ENCODE results near the gene OR9Q1.
"Not testable (repeated sequence)": the region's sequence is repeated elsewhere in the genome, so short reads cannot be mapped to it uniquely, and the experiment has no call there.

The OR9Q1 gene

GRCh38 chr11:58152781-58153180 lies 129.1 kb downstream of the OR9Q1 start:
- DNase-seq, result no peak

GRCh38 chr11:58164389-58164788 lies 140.7 kb downstream of the OR9Q1 start:
- DNase-seq, result no peak

GRCh38 chr11:58164990-58165389 lies 141.3 kb downstream of the OR9Q1 start:
- DNase-seq, result no peak

GRCh38 chr11:58165504-58166106 lies 141.9 kb downstream of the OR9Q1 start:
- no peak for DNase-seq

GRCh38 chr11:58177409-58178054 lies 153.9 kb downstream of the OR9Q1 start:
- DNase-seq, result no peak

GRCh38 chr11:58178444-58178843 lies 154.8 kb downstream of the OR9Q1 start:
- no peak for DNase-seq

GRCh38 chr11:58179648-58180047 lies 156.0 kb downstream of the OR9Q1 start:
- DNase-seq, result peak; percentile 18

GRCh38 chr11:58186938-58187337 lies 163.3 kb downstream of the OR9Q1 start:
- DNase-seq, result no peak

- no peak for DNase-seq
These were observed 165.1 kb downstream of the OR9Q1 start, which contains the start of gene OR9Q2 for GRCh38 chr11:58188770-58189169. TSS of gene OR9Q2 (plus strand) at chr11:58189070. CDS start at chr11:58190491, 1,421 bp downstream.

- DNase-seq, result no peak
These were observed 168.5 kb downstream of the OR9Q1 start for GRCh38 chr11:58192229-58192628.

- no peak for DNase-seq
These were observed 169.7 kb downstream of the OR9Q1 start for GRCh38 chr11:58193391-58193790.

- no peak for DNase-seq
These were observed 172.3 kb downstream of the OR9Q1 start for GRCh38 chr11:58195939-58196338.

- DNase-seq, result no peak
These were observed 175.6 kb downstream of the OR9Q1 start for GRCh38 chr11:58199271-58199670.

GRCh38 chr11:58204042-58204441 lies 180.4 kb downstream of the OR9Q1 start, which contains the start of gene OR1S2:
TSS of gene OR1S2 (minus strand) at chr11:58204142. CDS start at chr11:58204142, 0 bp downstream.
- no peak for DNase-seq

GRCh38 chr11:58212420-58212819 lies 188.7 kb downstream of the OR9Q1 start, which contains the start of gene OR1S1:
TSS of gene OR1S1 (plus strand) at chr11:58212720.
- not testable (repeated sequence) for DNase-seq

GRCh38 chr11:58216476-58216875 lies 192.8 kb downstream of the OR9Q1 start:
- DNase-seq, result no peak

- no peak for DNase-seq
These were observed 199.0 kb downstream of the OR9Q1 start for GRCh38 chr11:58222721-58223120.

GRCh38 chr11:58227956-58228615 lies 204.4 kb downstream of the OR9Q1 start:
- no peak for DNase-seq
